ENCODE measurements around the gene ZNF28. TPM values are rescaled to one million over a fixed set of nuclear protein-coding genes. Genes with fewer than 3 reads are reported as not detected.
"Not testable (repeated sequence)": the region's sequence is repeated elsewhere in the genome, so short reads cannot be mapped to it uniquely, and the experiment has no call there.

Gene ZNF28
- total RNA-seq = 10 to 100 TPM; 11.4 to 12.4 TPM
- long read RNA-seq, donor 1, full-length matches to known transcripts = 2 of 3 reads
- long read RNA-seq, donor 1, partial matches to known transcripts = 0 of 3 reads
- long read RNA-seq, donor 1, other reads (novel, unspliced or antisense) = 1 of 3 reads
- long read RNA-seq, donor 2, partial matches to known transcripts = 0 of 2 reads
- long read RNA-seq, donor 2, other reads (novel, unspliced or antisense) = 2 of 2 reads

DNA sequence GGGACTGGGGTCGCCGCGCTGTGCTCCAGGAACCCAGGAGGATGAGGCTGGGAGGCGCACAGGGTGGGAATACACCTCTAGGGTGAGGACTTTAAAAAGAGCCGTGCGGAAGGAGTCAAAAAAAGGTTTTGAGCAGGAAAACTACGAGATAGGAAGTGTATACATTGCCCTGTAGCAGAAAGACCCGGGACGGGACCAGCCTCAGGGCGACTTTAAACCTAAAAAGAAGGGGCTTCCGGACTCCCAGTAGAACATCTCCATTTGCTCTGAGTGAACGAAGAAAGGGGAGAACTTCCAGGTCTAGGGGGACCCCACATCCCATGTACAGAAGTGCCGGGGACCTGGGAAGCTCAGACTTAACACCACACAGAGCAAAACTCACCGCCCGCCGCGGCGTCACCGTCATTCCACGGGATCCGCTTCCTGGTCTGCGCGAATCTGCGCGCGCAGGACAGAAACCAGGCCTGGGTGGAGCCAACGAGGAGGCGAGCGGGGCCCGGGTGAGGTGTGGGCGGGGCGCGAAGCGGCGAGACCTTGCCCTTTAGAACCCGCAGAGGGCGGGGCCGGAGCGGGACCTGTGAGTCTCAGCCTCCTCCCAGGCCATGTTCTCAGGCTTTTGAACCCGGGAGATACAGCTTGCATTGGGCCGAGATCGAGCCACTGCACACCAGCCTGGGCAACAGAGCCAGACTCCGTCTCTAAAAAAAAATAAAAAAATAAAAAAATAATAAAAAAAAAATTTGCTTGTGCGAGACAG is at the start of gene ZNF28:
Gene ZNF28 (minus strand): TSS at position 430 of the 757 bp plus-strand sequence. CDS start 3,675 bp downstream, outside the sequence.
- intact Hi-C loops (cut with DNase I) = not testable (repeated sequence)
- DNase-seq (ENCODE audit: low spot score) = peak; percentile 90

DNA sequence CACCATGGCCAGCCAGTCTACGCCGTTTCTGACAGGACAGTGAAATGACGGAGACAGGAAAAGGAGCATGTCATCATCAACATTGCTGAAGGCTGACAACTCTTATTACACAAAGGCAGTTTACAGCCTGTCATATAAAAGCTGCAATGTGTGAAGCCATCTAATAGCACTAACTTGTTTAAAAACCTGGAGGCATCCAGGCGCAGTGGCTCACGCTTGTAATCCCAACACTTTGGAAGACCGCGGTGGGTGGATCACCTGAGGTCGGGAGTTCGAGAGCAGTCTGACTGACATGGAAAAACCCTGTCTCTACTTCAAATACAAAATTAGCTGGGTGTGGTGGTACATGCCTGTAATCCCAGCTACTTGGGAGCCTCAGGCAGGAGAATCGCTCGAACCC is 46.6 kb upstream of the ZNF28 start:
- intact Hi-C loops (cut with DNase I); DNase-seq (ENCODE audit: low spot score): not testable (repeated sequence)

DNA sequence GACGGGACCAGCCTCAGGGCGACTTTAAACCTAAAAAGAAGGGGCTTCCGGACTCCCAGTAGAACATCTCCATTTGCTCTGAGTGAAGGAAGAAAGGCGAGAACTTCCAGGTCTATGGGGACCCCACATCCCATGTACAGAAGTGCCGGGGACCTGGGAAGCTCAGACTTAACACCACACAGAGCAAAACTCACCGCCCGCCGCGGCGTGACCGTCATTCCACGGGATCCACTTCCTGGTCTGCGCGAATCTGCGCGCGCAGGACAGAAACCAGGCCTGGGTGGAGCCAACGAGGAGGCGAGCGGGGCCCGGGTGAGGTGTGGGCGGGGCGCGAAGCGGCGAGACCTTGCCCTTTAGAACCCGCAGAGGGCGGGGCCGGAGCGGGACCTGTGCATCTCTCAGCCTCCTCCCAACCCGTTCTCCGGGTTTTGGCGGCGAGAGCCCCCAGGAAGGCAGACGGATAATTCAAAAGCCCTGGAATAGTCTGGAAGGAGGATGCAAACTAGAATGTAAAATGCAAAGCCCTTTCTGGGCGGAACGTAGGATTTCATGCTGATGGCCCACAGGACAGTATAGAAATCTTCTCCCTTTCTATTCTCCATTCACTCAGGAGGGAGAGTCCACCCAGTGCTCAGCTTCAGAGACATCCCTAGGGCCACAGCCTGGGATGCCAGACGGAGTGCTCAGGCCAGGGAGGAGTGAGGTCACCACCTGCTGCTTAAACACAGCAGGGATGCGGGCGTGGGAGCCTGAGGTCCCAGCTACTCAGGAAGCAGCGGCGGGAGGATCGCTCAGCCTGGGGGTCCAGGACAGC is 36.2 kb upstream of the ZNF28 start, which contains the start of gene ZNF468:
Gene ZNF468 (minus strand): TSS at position 242 of the 814 bp plus-strand sequence. CDS start 3,347 bp downstream, outside the sequence.
- DNase-seq (ENCODE audit: low spot score) = peak; percentile 95
- intact Hi-C loops (cut with DNase I) = not testable (repeated sequence)

DNA sequence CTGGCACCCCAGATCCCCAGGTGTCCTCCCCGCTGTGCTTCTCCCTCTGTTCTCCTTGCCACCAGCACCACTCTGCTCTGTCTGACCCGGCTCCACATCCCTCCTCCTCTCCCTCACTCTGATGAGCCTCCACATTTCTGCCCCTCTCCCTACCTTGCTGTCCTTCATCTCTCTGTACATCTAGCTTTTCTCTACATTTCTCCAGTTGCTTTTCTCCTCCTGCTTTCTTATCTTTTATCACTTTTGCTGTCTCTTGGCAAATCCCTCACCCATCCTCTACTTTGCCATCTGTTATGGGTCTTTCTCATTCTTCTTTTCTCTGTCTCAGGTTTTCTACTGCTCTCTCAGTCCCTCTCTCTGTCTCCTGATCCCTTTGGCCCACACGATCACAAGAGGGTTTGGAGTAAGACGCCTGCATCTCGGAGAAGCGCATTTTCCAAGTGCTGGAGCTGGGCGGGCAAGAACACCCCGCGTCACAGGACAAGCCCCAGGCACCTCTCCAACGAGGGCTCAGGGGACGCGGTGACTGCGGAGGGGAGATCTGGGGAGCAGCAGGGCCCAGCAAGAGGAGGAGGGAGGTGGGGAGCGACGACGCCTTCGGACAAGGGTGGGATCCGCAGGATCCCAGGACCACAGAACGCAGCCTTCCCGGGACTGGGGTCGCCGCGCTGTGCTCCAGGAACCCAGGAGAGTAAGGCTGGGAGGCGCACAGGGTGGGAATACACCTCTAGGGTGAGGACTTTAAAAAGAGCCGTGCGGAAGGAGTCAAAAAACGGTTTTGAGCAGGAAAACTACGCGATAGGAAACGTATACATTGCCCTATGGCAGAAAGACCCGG is 35.3 kb upstream of the ZNF28 start:
- intact Hi-C loops (cut with DNase I); DNase-seq (ENCODE audit: low spot score): not testable (repeated sequence)

DNA sequence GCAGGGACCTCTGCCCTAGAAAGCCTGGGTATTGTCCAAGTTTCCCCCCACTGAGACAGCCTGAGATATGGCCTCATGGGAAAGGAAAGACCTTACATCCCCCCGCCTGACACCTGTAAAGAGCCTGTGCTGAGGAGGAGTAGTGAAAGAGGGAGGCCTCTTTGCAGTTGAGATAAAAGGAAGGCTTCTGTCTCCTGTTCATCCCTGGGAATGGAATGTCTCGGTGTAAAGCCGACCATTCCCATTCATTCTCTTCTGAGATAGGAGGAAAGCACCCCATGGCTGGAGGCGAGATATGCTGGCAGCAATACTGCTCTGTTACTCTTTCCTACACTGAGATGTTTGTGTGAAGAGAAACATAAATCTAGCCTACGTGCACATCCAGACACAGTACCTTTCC is 25.9 kb upstream of the ZNF28 start:
- intact Hi-C loops (cut with DNase I); DNase-seq (ENCODE audit: low spot score): not testable (repeated sequence)

DNA sequence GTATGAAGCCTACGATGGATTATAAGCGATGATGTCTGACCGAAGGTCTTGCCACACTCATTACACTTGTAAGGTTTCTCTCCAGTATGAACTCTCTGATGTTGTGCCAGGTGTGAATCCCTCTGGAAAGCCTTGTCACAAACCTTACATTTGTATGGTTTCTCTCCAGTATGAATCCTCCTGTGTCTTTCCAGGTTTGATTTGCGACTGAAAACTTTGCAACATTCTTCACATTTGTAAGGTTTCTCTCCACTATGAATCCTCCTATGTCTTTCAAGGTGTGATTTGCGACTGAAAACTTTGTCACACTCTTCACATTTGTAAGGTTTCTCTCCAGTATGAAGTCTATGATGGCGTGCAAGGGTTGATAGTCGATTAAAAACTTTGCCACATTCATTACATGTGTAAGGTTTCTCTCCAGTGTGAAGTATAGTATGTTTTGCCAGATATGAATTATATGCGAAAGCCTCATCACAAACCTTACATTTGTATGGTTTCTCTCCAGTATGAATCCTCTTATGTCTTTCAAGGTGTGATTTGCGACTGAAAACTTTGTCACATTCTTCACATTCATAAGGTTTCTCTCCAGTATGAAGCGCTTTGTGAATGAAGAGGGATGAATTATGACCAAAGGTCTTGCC is 19.5 kb upstream of the ZNF28 start:
- intact Hi-C loops (cut with DNase I); DNase-seq (ENCODE audit: low spot score): not testable (repeated sequence)

DNA sequence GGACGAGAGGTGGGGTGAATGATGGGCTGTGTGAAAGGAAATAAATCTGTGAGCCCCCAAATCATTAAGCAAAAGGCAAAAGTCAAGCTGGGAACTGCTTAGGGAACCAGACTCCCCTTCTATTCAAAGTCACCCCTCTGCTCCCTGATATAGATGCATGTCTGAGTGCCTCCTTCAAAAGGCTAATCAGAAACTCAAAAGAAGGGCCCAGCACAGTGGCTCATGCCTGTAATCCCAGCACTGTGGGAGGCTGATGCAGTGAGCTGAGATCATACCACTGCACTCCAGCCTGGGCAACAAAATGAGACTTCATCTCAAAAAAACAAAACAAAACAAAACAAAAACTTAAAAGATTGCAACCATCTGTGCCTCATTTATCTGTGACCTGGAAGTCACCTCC is 12.9 kb upstream of the ZNF28 start:
- intact Hi-C loops (cut with DNase I); DNase-seq (ENCODE audit: low spot score): not testable (repeated sequence)

DNA sequence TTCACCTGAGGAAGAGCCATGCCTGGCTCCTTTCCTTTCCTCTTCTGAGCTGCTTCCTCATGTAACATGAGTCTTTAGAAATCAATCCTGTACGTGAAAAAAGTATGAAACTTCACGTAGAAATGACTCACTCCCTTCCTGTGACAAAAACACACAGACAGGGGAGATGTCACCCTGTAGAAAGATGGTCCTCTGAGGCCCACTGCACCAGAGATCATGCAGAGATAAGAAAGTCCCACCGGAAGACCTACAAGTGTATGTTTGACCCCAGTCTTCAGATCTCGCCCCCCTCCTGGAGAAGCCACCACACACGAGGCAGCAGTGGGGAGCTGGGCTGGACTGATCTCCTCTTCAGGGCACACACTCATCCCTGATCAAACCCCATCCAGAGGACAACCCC is 12.1 kb upstream of the ZNF28 start:
- intact Hi-C loops (cut with DNase I); DNase-seq (ENCODE audit: low spot score): not testable (repeated sequence)

DNA sequence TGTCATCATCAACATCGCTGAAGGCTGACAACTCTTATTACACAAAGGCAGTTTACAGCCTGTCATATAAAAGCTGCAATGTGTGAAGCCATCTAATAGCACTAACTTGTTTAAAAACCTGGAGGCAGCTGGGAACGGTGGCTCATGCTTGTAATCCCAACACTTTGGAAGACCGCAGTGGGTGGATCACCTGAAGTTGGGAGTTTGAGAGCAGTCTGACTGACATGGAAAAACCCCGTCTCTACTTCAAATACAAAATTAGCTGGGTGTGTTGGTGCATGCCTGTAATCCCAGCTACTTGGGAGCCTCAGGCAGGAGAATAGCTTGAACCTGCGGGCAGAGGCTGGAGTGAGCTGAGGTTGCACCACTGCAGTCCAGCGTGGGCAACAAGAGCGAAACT is 8.4 kb upstream of the ZNF28 start:
- DNase-seq (ENCODE audit: low spot score); intact Hi-C loops (cut with DNase I): not testable (repeated sequence)

DNA sequence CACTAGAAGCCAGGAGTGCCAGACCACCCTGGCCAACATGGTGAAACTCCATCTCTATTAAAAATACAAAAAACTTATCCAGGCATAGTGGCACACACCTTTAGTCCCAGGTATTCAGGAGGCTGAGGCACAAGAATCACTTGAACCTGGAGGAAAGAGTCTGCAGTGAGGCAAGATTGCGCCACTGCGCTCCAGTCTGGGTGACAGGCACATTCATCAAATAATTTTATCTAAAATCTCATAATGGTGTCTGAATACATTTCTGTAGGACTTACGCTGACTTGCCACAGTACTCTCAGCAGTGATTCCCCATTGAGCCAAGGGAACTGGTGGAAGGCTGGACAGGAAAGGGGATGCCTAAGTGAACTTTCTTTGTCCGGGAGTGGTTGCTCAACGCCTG is 4.3 kb upstream of the ZNF28 start:
- no peak for DNase-seq (ENCODE audit: low spot score)
- intact Hi-C loops (cut with DNase I) = no loop called here

DNA sequence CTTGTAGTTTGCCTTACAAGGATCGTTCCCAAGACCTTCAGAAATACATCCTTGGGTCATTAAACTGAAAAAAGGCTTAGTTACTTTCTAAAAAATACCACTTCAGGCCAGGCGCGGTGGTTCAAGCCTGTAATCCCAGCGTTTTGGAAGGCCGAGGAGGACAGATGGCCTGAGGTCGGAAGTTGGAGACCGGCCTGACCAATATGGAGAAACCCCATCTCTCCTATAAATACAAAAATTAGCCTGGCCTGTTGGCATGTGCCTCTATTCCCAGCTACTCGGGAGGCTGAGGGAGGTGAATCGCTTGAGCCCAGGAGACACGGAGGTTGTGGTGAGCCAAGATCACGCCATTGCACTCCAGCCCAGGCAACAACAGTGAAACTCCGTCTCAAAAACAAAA is 2.2 kb upstream of the ZNF28 start:
- DNase-seq (ENCODE audit: low spot score) = no peak
- intact Hi-C loops (cut with DNase I) = no loop called here

DNA sequence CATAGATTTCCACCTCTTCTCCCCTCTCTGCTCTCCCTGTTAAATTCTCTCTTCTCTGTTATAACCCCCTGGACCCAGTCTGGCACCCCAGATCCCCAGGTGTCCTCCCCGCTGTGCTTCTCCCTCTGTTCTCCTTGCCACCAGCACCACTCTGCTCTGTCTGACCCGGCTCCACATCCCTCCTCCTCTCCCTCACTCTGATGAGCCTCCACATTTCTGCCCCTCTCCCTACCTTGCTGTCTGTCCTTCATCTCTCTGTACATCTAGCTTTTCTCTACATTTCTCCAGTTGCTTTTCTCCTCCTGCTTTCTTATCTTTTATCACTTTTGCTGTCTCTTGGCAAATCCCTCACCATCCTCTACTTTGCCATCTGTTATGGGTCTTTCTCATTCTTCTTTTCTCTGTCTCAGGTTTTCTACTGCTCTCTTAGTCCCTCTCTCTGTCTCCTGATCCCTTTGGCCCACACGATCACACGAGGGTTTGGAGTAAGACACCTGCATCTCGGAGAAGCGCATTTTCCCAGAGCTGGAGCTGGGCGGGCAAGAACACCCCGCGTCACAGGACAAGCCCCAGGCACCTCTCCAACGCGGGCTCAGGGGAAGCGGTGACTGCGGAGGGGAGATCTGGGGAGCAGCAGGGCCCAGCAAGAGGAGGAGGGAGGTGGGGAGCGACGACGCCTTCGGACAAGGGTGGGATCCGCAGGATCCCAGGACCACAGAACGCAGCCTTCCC is 795 bp downstream of the ZNF28 start:
- peak; percentile 83 for DNase-seq (ENCODE audit: low spot score)
- intact Hi-C loops (cut with DNase I) = not testable (repeated sequence)

DNA sequence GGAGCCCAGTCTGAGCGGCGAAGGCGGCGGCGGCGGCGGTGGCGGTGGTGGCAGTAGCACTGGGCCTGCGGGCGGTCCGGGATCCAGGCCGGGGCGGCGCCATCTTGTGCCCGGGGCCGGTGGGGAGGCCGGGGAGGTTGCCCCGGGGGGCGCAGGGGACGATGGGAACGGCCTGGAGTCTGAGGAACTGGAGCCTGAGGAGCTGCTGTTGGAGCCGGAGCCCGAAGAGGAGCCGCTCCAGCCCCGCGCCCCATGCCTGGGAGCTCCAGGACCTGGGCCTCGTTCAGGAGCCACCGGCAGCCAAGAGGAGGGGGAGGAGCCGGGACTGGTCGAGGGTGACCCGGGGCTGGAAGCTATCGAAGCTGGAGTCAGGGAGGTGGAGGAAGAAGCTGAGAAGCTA is 11.6 kb downstream of the ZNF28 start:
- no peak for DNase-seq (ENCODE audit: low spot score)
- intact Hi-C loops (cut with DNase I) = no loop called here

DNA sequence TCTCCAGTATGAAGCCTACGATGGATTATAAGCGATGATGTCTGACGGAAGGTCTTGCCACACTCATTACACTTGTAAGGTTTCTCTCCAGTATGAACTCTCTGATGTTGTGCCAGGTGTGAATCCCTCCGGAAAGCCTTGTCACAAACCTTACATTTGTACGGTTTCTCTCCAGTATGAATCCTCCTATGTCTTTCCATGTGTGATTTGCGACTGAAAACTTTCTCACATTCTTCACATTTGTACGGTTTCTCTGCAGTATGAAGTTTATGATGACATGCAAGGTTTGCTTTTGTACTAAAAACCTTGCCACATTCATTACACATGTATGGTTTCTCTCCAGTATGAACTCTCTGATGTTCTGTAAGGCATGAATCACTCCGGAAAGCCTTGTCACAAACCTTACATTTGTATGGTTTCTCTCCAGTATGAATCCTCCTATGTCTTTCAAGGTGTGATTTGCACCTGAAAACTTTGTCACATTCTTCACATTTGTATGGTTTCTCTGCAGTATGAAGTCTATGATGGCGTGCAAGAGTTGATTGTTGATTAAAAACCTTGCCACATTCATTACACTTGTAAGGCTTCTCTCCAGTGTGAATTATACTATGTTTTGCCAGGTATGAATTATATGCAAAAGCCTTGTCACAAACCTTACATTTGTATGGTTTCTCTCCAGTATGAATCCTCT is 21.3 kb downstream of the ZNF28 start:
- intact Hi-C loops (cut with DNase I); DNase-seq (ENCODE audit: low spot score): not testable (repeated sequence)

DNA sequence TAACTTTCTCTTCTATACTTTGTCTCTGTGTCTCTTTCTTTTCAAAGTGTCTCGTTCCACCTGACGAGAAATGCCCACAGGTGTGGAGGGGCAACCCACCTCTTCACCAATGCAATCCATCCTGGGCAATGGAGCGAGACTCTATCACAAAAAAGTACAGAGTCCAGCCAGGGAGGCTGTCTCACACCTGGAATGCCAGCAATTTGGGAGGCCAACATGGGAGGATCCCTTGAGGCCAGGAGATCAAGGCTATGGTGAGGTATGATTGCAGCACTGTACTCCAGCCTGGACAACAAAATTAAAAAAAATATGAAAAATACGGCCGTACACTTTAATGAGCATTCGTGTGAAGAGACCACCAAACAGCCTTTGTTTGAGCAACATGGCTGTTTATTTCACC is 32.0 kb downstream of the ZNF28 start:
- no peak for DNase-seq (ENCODE audit: low spot score)
- intact Hi-C loops (cut with DNase I) = no loop called here

DNA sequence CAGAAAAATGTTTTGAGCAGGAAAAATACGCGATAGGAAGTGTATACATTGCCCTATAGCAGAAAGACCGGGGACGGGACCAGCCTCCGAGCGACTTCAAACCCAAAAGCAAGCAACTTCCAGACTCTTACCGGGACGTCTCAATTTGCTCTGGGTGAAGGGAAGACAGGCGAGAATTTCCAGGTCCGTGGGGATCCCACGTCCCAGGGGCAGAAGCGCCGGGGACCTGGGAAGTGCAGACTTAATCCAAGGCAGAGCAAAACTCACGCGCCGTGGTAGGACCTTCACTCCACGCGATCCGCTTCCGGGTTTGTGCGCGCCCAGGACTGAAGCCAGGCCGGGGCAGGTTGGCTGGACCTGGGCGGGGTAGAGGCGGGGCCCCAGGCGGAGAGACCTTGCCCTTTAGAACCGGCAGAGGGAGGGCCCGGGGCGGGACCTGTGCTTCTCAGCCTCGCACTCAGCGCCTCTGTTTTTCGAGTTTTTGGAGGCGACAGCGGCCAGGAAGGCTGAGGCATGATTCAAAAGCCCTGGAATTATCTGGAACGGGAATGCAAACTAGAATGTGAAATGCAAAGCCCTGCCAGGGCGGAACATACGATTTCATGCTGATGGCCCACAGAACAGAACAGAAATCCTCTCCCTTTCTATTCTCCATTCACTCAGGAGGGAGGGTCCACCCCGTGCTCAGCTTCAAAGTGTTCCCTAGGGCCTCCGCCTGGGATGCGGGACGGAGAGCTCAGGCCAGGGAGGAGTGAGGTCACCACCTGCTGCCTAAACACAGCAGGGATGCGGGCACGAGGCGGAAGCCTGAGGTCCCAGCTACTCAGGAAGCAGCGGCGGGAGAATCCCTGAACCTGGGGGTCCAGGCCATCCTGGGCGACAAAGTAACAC is 34.7 kb downstream of the ZNF28 start, which contains the start of gene ZNF600:
Gene ZNF600 (minus strand): TSS at position 328 of the 891 bp plus-strand sequence. CDS start 7,903 bp downstream, outside the sequence.
- intact Hi-C loops (cut with DNase I) = not testable (repeated sequence)
- peak; percentile 97 for DNase-seq (ENCODE audit: low spot score)

All from posterior vena cava (tissue), 2 donors.